Hypothalamus (tissue), 51 donors: ENCODE results near the gene NRG3.

Experiments
- DNase-seq, 51 donors: peaks; one replicate each; lab custom pipeline; 2025; lab: John Stamatoyannopoulos, UW

Gene NRG3

DNA sequence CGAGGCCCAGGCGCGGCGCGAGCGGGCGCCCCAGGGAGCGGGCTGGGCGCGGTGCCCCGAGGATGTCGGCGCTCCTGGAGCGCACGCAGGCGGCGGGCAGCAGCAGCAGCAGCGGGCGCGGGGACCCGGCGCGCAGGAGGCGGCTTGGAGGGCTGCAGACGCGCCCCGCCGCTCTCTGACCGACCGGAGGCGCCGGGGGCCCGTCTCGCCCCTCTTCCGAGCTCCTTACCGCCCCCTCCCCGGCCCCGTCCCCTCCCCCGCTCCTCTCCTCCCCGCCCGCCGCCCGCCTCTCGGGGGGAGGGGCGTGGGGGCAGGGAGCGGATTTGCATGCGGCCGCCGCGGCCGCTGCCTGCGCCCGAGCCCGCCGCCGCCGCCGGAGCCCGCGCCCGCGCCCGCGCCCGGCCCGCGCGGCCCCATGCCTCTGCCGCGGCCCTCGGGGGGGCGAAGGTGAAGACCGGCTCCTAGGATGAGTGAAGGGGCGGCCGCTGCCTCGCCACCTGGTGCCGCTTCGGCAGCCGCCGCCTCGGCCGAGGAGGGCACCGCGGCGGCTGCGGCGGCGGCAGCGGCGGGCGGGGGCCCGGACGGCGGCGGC, at the start of gene NRG3:
NRG3 (plus strand) TSS at position 320 of the 592 bp plus-strand sequence.
- DNase-seq = peak in 20 of 51 donors; percentile 9 to 70 (median 30)

DNA sequence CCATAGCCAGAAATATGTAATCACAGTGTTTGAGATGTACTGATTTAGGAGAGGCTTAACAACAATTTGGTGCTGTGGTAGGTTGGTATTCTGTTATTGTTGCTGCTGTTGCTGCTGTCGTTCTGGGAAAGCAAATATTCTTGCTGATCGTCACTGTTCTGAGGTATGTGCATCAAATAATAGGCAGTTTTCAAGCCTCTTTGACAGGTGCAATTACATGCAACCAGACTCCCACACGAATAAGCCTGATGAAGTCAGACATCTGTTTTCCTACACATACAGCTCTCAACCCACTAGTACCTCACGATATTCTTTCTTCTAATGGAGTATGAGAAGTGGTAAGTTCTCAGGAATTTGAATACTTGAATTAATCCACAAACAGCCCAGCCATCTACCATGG, 46.7 kb upstream of the NRG3 start:
- DNase-seq = no peak

DNA sequence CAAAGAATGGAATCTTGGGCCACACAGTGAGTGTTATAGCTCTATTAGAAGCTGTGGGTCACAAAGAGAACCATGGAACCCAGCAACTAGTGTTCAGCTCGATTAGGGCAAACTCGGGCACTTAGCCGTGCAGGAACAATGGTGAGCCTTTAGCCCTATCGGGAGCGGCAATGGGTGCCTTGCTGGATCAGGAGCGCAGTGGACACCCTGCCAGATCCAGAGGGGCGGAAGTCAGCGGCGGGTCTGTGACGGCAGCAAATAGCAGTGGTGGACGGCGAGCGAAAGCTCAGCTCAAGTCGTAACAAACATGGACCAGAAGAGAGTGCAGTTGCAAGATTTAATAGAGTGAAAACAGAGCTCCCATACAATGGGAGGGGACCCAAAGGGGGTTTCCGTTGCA, 43.9 kb upstream of the NRG3 start:
- no peak for DNase-seq

DNA sequence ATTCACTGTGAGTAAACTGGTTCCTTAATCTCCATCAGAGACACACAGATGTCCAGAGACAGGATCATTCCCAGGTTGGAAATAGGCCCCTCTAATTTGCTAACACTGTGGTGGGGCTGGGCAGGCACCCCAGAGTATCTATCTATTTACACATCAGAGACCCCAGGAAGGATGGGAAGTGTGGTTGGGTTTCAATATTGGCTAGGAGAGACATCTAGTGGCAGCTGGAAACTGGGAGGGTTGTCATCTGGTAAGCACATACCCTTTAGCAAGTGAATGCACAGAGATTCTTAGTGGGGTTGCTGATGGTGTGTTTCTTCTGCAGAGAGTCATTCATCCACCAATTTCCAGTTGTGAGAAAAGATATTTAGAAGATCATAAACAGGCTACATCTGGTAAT, 36.0 kb upstream of the NRG3 start:
- DNase-seq = peak in 2 of 51 donors; percentile 0 to 8

DNA sequence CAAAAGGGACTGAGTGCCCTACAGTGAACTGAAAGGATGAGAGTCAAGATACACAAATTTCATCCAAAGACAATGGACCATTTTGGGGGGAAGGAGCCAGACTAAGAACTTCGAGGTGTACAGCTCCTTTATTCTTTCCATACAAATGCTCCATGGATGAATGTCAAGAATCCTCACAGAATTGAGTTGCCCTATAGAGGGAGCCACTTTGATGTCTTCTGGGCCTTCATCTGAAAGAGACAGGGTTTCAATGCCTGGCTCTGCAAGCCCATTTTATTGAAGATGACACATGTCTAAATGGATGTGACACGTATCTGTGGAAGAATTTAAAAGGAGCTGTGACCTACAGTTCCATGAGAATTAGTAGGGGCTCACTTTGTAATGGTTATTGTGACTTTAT, 32.0 kb upstream of the NRG3 start:
- DNase-seq = no peak

DNA sequence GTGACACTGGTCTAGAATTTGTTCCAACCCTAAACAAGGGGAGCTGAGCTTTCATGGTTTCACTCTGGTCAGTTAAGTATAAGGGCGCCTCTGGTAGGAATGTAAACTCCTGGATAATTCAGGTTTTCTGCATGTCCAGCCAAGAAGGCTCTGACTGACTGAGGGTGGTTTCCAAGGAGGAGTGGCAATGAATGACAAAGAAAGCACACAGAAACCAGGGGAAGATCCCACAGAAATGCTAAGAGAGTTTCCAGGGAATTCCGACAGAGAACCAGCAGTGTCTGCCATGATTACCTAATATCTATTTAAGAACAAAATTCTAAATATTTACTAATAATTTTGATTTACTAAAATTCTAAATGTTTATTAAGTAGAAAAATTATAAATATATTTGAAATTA, 27.3 kb upstream of the NRG3 start:
- DNase-seq = no peak

DNA sequence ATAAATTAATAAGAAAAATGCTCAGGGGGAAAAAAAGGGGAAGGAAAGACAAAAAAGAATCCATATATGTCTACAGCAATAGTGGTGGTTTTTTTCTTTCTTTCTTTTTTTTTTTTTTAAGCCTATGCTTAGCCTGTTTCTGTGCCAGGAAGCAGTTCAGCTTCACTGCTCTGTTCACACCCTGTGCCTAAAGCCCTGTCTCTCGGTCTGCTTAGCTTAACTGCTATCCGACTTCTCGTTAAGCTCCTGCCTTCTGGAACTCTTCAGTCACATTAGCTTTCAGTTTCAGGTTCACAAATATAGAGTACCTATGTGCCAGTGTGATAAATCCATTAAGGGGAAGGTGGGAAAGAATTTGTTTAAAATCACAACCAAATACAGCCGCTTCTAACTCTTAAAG, 26.5 kb upstream of the NRG3 start:
- no peak for DNase-seq

DNA sequence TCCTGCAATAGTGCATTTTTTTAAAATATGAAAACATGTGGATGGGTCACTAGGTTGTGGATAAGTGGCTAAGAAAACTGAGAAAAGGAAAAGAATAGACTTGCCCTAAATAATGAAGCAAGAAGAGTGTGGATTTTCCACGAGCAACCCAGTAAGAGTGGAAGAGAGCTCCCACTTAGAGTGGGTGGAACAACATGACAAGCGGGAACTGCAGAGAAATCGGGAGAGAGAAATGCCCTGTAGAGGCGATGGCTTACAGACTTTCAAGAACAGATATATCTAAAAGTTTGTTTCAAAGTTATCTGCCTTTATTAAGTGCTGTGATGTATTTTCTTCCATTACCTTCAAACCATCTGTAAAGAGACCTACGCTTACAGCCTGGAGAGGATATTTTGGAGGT, 26.1 kb upstream of the NRG3 start:
- no peak for DNase-seq

DNA sequence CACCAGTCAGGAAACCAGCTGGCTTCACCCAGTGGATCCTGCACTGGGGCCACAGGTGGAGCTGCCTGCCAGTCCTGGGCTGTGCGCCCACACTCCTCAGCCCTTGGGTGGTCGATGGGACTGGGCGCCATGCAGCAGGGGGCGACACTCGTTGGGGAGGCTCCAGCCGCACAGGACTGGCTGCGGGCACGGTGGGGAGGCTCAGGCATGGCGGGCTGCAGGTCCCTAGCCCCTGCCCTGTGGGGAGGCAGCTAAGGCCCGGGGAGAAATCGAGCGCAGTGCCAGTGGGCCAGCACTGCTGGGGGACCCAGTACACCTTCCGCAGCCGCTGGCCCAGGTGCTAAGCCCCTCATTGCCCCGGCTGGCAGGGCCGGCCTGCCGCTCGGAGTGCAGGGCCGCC, 12.4 kb upstream of the NRG3 start:
- no peak for DNase-seq

DNA sequence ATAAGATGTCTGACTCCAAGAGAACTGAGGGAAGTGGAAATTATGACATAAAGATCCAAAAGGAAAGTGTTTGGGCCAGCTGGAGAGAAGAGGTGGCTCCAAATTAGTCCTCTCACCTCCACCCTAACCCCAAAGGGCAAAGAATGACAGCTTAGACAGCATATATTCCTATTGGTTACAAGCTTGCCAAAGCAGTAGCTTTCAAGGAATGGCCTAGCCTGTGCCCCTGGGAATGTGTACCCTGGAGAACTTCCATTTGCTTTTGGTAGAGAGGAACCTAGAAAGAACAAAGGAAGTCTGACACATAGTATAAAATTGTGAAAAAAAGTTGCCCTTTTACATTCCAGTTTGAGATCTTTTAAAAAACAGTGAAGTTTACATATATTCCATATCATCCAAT, 11.2 kb upstream of the NRG3 start:
- DNase-seq = no peak

DNA sequence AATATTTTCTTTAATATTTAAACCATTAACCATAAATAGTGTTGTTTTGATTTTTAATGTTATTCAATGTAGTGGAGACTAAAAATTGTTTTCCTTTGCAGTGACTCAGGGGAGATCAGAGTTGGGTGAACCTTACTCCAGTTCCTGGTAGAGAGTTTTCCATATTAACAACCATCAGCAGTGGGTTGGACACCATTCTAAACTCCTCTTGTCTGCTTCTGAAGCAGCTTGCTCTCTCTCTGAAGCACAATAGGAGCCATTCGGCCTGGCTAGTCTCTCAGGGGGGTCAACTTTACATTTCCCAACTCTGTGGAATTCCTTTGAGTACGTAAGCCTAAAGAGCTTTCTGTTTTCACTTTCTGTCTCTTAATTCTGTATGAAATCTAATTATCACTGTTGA, 9.4 kb upstream of the NRG3 start:
- no peak for DNase-seq

DNA sequence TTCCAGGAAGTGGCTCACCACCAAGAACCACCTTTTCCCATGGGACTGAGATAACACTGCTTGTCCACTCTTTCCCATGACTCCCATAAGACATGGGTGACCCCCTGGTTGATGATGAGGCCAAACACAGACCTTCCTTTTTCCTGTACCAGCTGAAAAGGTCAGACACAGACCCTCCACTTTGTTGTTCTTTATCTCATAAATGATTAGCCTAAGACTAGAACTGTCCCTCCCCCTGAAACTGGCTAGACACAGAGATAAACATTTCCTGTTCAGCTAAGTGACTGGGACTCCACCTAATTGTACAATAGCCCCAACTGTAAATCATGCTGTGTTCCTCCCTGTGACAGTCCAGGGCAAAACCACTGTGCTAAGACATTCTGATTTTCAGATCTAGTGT, 8.2 kb upstream of the NRG3 start:
- no peak for DNase-seq

DNA sequence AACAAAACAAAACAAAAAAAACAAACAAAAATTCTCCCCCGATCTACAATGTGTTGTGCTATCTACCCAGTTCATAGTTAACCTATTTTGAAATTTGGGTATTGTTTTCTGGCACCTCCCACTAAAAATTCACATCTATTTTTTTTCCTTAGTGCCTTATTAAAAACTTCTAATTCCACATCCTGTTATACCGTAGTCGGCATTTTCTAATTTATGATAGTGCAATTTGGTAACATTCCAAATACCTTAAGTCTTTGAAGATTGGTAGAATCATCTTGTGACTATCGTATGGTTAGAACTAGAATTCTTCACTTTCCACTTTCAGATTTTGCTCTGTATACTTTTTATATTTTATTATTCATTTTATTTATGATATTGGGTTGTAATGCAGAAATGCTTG, 4.5 kb upstream of the NRG3 start:
- no peak for DNase-seq

DNA sequence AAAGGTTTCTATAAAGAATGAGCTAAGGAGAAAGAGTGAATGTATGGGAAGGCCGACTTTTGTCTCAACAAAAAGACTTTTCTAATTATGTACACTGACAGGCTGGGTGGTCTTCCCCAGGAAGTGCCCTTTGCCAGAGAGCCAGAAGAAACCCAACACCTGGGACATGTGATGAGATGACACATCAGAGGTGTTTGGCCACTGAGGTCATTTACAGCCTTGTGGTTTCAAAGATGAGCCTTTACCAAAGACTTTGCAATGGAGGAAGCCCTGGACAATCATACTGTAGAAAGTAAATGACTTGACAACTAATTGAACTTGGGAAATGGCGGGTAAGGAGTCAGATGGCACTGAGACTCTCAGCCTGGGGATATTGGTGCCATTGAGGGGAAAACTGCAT, 3.4 kb upstream of the NRG3 start:
- DNase-seq = no peak

DNA sequence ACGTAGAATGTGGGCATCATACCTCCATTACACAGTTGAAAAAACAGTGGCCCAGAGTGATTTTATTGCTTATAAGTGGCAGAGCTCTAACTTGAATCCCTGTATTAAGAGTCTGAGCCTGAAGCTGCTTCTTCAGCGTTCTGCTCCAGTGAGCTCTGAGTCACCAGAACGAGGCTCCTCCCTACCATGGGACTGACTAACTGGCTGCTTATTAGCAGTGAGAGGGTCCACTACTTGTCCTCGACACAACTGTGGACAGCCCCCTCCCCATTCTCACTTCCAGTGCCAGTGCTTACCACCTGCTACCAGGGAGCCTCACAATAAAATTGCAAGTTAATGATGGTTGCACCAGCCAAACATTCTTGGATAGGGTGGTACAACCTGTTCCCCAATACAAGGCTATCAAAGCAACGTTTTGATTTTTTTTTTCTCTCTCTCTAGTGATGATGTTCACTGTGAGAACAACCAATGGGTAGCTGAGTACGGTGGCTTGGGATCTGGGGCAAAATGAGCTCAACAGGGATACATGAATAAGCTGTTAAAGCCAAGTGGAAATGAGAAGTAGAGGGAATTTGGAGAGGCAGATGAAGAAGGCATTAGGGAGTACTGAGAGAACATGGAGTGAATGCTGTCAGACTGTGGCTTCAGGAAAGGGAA, 2.7 kb upstream of the NRG3 start:
- DNase-seq = peak in 6 of 51 donors; percentile 1 to 30 (median 24)

DNA sequence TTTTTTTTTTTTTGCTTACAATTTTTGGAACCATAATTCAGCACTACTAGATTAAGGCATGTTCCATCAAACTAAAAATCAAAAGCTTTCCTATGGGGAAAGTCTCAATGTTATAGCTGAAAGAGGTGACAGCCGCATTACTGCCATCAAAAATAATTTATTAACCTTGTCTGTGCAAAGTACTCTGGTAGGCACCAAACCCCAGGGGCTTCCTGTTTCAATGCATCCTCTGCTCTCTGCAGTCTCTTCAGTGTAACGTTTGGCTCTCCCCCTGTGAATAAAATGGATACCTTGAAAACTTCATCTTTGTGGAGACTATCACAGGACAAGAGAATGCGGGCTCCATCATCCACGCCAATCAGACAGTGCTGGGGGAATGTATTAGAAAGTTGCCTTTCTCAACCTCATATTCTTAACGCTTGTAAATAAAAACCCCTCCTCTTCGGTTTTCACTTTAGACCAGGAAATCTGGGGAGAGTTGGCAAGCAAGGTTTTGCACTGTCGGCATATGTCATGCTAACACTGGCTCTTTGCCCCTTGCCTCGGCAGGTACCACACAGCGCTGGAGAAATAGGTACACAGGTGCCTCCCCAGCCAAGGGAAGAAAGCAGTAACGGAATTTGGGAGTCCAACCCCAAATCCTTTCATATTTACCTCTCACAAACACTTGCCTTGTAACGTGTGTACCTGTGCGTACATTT, 1.6 kb upstream of the NRG3 start:
- DNase-seq = peak in 1 of 51 donors; percentile 15

DNA sequence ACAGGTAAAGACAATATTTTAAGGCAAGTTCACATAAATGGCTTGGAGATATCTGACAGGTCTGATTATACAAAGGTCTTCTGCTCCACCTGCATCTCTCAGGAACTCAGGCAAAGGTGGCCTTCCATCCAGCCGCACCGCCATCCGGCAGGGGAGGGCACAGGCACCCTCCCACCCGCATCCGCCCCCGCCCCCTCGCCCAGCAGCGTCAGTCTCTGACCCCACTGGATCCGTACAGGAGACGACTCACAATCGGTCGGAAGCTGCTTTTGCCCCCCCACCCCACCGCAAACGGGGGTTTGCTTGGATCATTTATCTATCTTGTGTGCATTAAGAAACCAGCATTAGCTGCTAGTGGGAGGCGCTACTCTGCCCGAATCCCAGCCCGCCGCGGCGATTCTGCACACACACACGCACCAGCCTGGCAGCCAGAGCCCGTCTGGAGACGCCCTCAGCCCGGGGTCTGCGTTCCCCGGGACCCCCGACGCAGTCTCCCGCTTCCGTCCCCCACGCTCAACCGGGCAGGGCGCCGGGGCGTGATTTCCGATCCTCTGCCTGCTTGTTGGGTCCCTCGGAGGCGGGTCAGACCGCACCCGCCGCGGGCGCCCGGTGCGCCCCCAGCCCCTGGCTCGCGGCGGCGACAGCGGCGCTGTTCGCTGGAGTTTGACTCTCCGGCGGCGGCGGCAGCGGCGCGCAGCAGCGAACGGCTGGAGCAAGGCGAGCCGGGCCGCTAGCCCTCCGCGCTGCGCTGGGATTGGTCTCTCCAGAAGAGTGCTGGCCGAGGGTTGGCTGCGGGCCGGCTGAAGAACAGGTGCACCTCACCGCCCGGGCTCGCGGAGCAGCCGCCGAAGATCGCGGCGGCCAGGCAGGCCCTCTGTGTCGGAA, 820 bp upstream of the NRG3 start:
- DNase-seq = peak in 34 of 51 donors; percentile 13 to 73 (median 44)

DNA sequence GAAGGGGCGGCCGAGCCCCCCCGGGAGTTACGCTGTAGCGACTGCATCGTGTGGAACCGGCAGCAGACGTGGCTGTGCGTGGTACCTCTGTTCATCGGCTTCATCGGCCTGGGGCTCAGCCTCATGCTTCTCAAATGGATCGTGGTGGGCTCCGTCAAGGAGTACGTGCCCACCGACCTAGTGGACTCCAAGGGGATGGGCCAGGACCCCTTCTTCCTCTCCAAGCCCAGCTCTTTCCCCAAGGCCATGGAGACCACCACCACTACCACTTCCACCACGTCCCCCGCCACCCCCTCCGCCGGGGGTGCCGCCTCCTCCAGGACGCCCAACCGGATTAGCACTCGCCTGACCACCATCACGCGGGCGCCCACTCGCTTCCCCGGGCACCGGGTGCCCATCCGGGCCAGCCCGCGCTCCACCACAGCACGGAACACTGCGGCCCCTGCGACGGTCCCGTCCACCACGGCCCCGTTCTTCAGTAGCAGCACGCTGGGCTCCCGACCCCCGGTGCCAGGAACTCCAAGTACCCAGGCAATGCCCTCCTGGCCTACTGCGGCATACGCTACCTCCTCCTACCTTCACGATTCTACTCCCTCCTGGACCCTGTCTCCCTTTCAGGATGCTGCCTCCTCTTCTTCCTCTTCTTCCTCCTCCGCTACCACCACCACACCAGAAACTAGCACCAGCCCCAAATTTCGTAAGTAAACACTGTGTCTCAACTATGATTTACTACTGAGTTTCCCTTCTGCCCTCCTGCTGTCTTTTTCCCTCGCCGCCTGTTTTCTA, 666 bp downstream of the NRG3 start:
- DNase-seq = peak in 3 of 51 donors; percentile 8 to 25 (median 12)

DNA sequence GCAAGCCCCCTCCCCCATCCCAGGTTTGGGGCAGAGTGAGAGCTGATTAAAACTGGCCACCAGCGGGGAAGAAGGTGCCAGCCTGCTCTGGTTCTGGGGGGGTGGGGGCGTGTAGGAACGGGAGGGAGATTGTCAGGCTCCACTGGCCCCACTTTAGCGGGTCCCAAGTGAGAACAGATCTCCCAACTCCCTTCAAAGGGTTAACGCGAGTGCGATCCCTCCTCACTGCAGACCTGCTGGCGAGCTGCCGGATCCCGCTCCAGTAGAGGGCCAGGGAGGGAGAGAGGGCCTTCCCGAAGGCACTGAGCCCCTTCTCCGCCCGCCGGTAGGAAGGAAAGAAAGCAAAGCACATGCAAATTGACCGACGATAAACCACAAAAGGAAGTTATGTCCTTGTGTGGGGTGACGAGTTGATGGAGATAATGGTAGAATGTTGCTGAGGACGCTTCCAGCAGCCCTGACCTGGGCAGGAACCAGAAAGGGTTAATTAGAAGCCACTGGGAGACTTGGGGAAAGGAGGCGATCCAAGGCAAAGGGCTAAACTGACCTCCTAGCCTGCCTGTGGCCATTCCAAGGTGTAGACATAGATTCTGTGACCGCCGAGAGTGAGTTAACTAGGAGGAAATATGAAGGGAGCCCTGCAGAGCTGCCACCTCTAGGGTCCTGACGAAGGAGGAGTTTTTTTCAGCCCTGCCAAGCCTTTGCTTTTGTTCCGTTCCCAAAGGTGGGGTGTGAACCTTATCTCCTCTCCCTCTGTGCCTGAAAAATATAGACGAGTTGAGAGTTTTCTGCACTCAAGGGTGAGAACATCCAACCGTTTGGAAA, 1.5 kb downstream of the NRG3 start:
- DNase-seq = peak in 27 of 51 donors; percentile 8 to 74 (median 29)
